ENCODE results near the gene PCMT1.

The PCMT1 gene

GRCh38 chr6:149755300-149756260 lies 6.0 kb downstream of the PCMT1 start:
- TF ChIP-seq POLR2A (IDR thresholded peaks at IDR 0.05; ENCODE audit: low read length), result no peak
- TF ChIP-seq GATA1 (IDR thresholded peaks at IDR 0.05; ENCODE audit: low read depth, low read length), result no peak
- DNase-seq, result peak; percentile 25 to 26

DNA sequence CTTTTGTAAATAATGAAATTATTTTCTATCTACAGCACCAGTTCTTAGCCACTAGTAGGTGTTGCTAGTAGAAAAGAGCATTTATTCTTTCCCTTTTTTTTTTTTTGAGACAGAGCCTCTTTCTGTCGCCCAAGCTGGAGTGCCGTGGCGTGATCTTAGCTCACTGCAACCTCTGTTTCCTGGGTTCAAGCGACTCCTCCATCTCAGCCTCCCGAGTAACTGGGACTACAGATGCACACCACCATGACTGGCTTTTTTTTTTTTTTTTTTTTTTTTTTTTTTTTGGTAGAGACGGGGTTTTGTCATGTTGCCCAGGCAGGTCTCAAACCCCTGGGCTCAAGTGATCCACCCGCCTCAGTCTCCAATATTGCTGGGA lies 6.7 kb downstream of the PCMT1 start:
- no peak for DNase-seq
- TF ChIP-seq GATA1 (IDR thresholded peaks at IDR 0.05; ENCODE audit: low read depth, low read length) (no peak), POLR2A (IDR thresholded peaks at IDR 0.05; ENCODE audit: low read length) (no peak)

DNA sequence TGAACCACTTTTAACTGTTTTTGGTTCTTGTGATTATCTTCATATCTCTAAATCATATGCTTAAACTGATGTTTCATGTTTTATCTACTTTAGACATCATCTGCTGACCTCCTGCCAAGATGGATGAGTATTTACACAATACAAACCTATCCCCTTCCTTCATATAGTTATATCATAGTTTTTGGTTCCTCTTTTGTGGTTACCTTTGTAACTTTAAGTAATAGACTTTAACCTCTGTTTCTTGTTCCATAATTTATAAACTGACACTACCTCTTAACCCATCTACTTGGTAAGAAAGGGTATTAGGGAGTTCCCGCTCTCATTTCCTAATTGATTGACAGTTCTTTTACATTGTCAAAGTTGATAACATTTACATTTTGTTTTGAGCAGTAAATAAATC lies 11.9 kb downstream of the PCMT1 start:
- TF ChIP-seq POLR2A (IDR thresholded peaks at IDR 0.05; ENCODE audit: low read length) (no peak), GATA1 (IDR thresholded peaks at IDR 0.05; ENCODE audit: low read depth, low read length) (no peak)
- DNase-seq, result peak; percentile 10 to 27

DNA sequence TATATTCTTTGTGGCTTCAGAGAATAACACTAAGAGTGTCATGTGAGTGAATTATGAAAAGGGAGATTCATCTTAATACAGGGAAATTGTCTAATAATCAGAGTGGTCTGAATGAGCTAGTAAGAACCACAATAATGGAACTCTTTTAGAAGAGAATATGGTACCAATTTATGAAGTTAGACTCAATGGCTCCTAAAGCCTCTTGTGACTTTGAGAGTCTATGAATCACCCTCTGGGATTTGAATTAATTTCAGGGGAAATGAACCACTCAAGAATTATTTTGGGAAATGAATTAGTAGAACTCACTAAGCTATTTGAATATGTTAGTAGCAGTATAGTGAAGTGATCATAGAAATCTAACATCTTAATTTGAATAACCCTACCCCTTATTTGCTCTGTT lies 14.3 kb downstream of the PCMT1 start:
- TF ChIP-seq GATA1 (IDR thresholded peaks at IDR 0.05; ENCODE audit: low read depth, low read length) (no peak), POLR2A (IDR thresholded peaks at IDR 0.05; ENCODE audit: low read length) (no peak)
- no peak for DNase-seq

GRCh38 chr6:149766156-149766769 lies 16.7 kb downstream of the PCMT1 start:
- DNase-seq, result peak; percentile 26
- TF ChIP-seq POLR2A (IDR thresholded peaks at IDR 0.05; ENCODE audit: low read length) (no peak), GATA1 (IDR thresholded peaks at IDR 0.05; ENCODE audit: low read depth, low read length) (no peak)

- TF ChIP-seq GATA1 (IDR thresholded peaks at IDR 0.05; ENCODE audit: low read depth, low read length), result no peak
- TF ChIP-seq POLR2A (IDR thresholded peaks at IDR 0.05; ENCODE audit: low read length), result no peak
- no peak for DNase-seq
These were observed 20.1 kb downstream of the PCMT1 start for GRCh38 chr6:149769676-149770075.

- TF ChIP-seq GATA1 (IDR thresholded peaks at IDR 0.05; ENCODE audit: low read depth, low read length) (no peak), POLR2A (IDR thresholded peaks at IDR 0.05; ENCODE audit: low read length) (no peak)
These were observed 21.6 kb downstream of the PCMT1 start for GRCh38 chr6:149771185-149771584.

DNA sequence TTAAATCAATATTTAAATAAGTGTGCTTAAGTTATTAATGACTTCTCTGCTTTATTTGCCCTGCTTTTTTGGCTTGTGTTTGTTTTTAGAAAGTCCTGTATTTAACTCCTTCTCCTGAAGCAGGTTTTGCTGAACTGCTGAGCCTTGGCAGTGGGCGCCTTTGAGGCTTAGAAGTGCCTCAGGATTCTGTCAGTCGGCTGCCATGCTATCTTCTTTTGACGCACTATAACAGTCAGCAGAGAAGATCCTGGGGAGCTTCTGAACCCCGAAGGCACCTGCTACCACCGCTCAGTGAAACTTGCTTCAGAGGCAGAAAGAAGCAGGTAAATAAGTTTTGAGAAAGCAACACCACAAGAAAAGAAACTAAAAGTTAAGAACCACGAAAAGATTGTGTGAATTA lies 22.4 kb downstream of the PCMT1 start:
- no peak for TF ChIP-seq POLR2A (IDR thresholded peaks at IDR 0.05; ENCODE audit: low read length)

More at GRCh38 chr6:149771185-149771584, 21.6 kb downstream of the PCMT1 start:
- DNase-seq, result no peak

DNA sequence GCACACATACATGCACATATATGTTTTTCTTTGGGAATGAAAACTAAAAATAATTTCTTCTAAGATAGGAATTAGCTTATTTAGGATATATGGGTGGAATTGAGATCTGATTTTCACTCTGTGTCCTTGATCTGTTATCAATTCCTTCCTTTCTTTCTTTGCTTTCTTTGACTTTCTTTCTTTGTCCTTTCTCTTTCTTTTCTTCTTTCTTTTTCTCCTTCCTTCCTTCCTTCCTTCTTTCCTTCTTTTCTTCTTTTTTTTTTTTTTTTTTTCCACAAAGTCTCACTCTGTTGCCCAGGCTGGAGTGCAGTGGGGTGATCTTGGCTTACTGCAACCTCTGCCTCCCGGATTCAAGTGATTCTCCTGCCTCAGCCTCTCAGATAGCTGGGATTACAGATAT lies 28.1 kb downstream of the PCMT1 start:
- no peak for TF ChIP-seq GATA1 (IDR thresholded peaks at IDR 0.05; ENCODE audit: low read depth, low read length)
- no peak for TF ChIP-seq POLR2A (IDR thresholded peaks at IDR 0.05; ENCODE audit: low read length)
- no peak for DNase-seq

More for the DNA sequence above, 22.4 kb downstream of the PCMT1 start:
- DNase-seq, result no peak

- TF ChIP-seq POLR2A (IDR thresholded peaks at IDR 0.05; ENCODE audit: low read length), result no peak
- no peak for TF ChIP-seq GATA1 (IDR thresholded peaks at IDR 0.05; ENCODE audit: low read depth, low read length)
- no peak for DNase-seq
These were observed 30.1 kb downstream of the PCMT1 start for GRCh38 chr6:149779644-149779963.

GRCh38 chr6:149781715-149782114 lies 32.2 kb downstream of the PCMT1 start:
- no peak for DNase-seq
- no peak for TF ChIP-seq POLR2A (IDR thresholded peaks at IDR 0.05; ENCODE audit: low read length)
- TF ChIP-seq GATA1 (IDR thresholded peaks at IDR 0.05; ENCODE audit: low read depth, low read length), result no peak

GRCh38 chr6:149782337-149782736 lies 32.8 kb downstream of the PCMT1 start:
- no peak for TF ChIP-seq GATA1 (IDR thresholded peaks at IDR 0.05; ENCODE audit: low read depth, low read length)
- no peak for TF ChIP-seq POLR2A (IDR thresholded peaks at IDR 0.05; ENCODE audit: low read length)
- no peak for DNase-seq

GRCh38 chr6:149783551-149783950 lies 34.0 kb downstream of the PCMT1 start:
- TF ChIP-seq POLR2A (IDR thresholded peaks at IDR 0.05; ENCODE audit: low read length) (no peak), GATA1 (IDR thresholded peaks at IDR 0.05; ENCODE audit: low read depth, low read length) (no peak)

GRCh38 chr6:149806127-149806526 lies 56.6 kb downstream of the PCMT1 start:
- DNase-seq, result no peak
- TF ChIP-seq GATA1 (IDR thresholded peaks at IDR 0.05; ENCODE audit: low read depth, low read length) (no peak), POLR2A (IDR thresholded peaks at IDR 0.05; ENCODE audit: low read length) (no peak)

More at GRCh38 chr6:149783551-149783950, 34.0 kb downstream of the PCMT1 start:
- DNase-seq, result no peak

GRCh38 chr6:149809798-149810197 lies 60.3 kb downstream of the PCMT1 start:
- no peak for DNase-seq
- no peak for TF ChIP-seq GATA1 (IDR thresholded peaks at IDR 0.05; ENCODE audit: low read depth, low read length)
